Ovary (tissue), 3 donors: ENCODE results near the gene NTN5.

Experiments
- CTCF ChIP-seq, 3 donors: fragments of 450-650 bp in 2 of 3; fragments of 200-600 bp in 1 of 3; IDR thresholded peaks; one replicate each; pipeline versions ENCODE4 v1.5.1 to v1.8.0; 2016 to 2022; ENCODE audit warnings: antibody characterized with exemption in 3 of 3, mild to moderate bottlenecking in 1 of 3
- POLR2A ChIP-seq: fragments of 450-650 bp; IDR thresholded peaks from one replicate; pipeline ENCODE4 v1.6.1; 2017; ENCODE audit warnings: antibody characterized with exemption, mild to moderate bottlenecking, moderate library complexity
- donor health status: DM: no; HTN: no; CAD: no.

GRCh38 chr19:48689449-48689848, 16.6 kb upstream of the NTN5 start:
- TF ChIP-seq CTCF (IDR thresholded peaks at IDR 0.05) (no peak), POLR2A (no peak)
